ENCODE measurements around the gene PCMTD2. TPM values are rescaled to one million over a fixed set of nuclear protein-coding genes. Genes with fewer than 3 reads are reported as not detected.

Gene PCMTD2
- total and polyA plus RNA-seq, 8 donors: 11.8 to 36.8 (median 24.0) TPM

GRCh38 chr20:64256282-64256935 is 861 bp downstream of the PCMTD2 start:
- H3K4me1 ChIP-seq: peaks cover 0 to 14% (median 9%) of the 10 kb centered on the region in 3 donors
- TF ChIP-seq, protein P1, sequence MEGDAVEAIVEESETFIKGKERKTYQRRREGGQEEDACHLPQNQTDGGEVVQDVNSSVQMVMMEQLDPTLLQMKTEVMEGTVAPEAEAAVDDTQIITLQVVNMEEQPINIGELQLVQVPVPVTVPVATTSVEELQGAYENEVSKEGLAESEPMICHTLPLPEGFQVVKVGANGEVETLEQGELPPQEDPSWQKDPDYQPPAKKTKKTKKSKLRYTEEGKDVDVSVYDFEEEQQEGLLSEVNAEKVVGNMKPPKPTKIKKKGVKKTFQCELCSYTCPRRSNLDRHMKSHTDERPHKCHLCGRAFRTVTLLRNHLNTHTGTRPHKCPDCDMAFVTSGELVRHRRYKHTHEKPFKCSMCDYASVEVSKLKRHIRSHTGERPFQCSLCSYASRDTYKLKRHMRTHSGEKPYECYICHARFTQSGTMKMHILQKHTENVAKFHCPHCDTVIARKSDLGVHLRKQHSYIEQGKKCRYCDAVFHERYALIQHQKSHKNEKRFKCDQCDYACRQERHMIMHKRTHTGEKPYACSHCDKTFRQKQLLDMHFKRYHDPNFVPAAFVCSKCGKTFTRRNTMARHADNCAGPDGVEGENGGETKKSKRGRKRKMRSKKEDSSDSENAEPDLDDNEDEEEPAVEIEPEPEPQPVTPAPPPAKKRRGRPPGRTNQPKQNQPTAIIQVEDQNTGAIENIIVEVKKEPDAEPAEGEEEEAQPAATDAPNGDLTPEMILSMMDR (IDR thresholded peaks at IDR 0.05): no peak
- WGBS, 2 donors: 16% methylated on average over 15 of the region's 15 CpGs
- no peaks in the 10 kb centered on the region for H3K36me3 ChIP-seq
- peak overlapping the region; percentile 69 to 87 (median 82) for H3K27ac ChIP-seq
- DNase-seq: peak in 2 of 6 donors; percentile 13 to 42
- intact Hi-C loops (cut with DNase I): no loop called here
- H3K27me3 ChIP-seq: no peaks in the 10 kb centered on the region
- H3K4me3 ChIP-seq: peak overlapping the region; percentile 65 to 78 (median 72)
- H3K9me3 ChIP-seq: no peaks in the 10 kb centered on the region
- ATAC-seq: peak in 1 of 4 donors; percentile 5
- FAIRE-seq: no peak

DNA sequence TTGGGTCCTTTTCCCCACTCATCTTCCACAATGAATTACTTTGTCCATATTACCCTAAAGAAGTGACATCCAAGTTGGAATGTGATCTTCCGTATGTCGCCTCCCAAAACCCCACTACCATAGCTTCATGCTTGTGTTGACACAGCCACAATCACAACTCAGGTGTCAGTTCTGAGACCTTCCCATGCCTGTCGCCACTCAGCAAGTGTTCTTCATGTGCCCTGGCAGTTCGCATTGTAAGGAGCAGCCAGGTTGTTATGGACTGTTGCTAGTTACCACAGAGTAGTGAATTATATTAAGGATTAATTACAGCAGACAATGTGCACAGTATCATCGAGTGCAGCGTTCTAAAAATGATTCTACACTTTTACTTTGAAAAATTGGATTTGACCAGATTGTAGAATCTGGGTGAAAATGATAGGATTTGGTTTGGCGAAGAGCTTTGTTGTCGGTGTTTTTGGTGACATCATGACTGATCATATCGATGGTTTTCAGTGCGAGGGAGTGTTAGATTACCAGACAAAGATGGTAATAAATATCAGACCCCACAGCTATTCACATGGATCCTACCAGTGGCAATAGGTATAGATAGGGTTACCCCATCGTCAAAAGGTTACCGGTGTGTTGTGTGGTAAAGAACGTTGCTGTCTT is 1.7 kb downstream of the PCMTD2 start:
- intact Hi-C loops (cut with DNase I): no loop called here
- FAIRE-seq (no peak), ATAC-seq (no peak), DNase-seq (no peak)
- Histone ChIP-seq H3K4me3 (peak overlapping the region in 2 of 4 donors; percentile 78), H3K27me3 (no peaks in the 10 kb centered on the region), H3K4me1 (peaks cover 0 to 14% (median 9%) of the 10 kb centered on the region in 3 donors), H3K27ac (no peak overlapping the region), H3K9me3 (no peaks in the 10 kb centered on the region), H3K36me3 (no peaks in the 10 kb centered on the region)
- TF ChIP-seq, protein P1 (IDR thresholded peaks at IDR 0.05): no peak
- WGBS, 2 donors: 70 to 77% methylated on average over 13 of the region's 13 CpGs

DNA sequence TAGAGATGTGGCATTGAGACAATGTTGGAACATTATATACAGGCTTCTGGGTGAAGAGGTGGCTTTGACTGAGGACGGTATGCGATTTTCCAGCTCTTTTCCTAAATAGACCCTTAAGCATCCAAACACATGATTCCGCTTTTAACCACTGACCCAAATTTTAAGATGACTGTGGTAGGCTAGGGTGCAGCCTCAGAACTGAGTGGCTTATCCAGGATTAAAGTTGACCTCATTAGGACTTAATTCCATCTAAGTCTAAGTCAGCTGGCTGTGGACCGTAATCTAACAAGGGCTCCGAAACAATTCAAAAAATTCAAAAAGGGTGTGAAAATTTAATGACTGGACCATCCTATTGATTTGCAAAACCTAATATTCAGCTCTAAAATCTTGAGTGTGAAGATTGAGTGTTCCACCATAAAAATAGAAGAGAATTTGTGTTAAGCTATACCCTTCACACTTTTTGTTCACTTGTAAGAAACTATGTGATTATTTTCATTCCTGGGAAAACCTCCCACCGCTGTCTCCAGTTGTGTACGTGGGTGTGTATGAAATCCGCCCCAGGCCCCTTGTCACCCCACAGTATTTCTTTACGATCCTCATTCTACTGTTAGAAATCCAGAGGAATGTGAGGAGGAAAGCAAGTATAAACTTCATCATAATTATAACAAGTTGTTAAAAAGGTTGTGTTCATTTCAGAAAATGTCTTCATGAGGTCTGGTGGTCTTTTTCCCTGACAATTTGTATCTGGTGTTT is 2.7 kb downstream of the PCMTD2 start:
- Histone ChIP-seq H3K9me3 (no peaks in the 10 kb centered on the region), H3K27ac (no peak overlapping the region), H3K27me3 (no peaks in the 10 kb centered on the region), H3K4me1 (peaks cover 0 to 14% (median 9%) of the 10 kb centered on the region in 3 donors), H3K4me3 (no peak overlapping the region), H3K36me3 (no peaks in the 10 kb centered on the region)
- no peak for FAIRE-seq
- intact Hi-C loops (cut with DNase I): no loop called here
- no peak for DNase-seq
- 91 to 95% methylated on average over 9 of the region's 9 CpGs for WGBS, 2 donors
- TF ChIP-seq, protein P1 (IDR thresholded peaks at IDR 0.05): no peak
- ATAC-seq: no peak

GRCh38 chr20:64260239-64260638 is 4.7 kb downstream of the PCMTD2 start:
- H3K36me3 ChIP-seq: no peaks in the 10 kb centered on the region
- no peaks in the 10 kb centered on the region for H3K9me3 ChIP-seq
- intact Hi-C loops (cut with DNase I): no loop called here
- TF ChIP-seq, protein P1 (IDR thresholded peaks at IDR 0.05): no peak
- H3K4me3 ChIP-seq: no peak overlapping the region
- WGBS, 2 donors: 65 to 83% methylated on average over 6 of the region's 6 CpGs
- no peaks in the 10 kb centered on the region for H3K27me3 ChIP-seq
- no peak overlapping the region for H3K27ac ChIP-seq
- peak in 1 of 6 donors; percentile 29 for DNase-seq
- no peak for ATAC-seq
- FAIRE-seq: no peak
- H3K4me1 ChIP-seq: peaks cover 0 to 14% (median 9%) of the 10 kb centered on the region in 3 donors

Measured in pancreas (tissue), 10 donors.